HG02798 (cell line): ENCODE data around the gene MACROD2.
"Not testable (repeated sequence)": the region's sequence is repeated elsewhere in the genome, so short reads cannot be mapped to it uniquely, and the experiment has no call there.

Source experiments
- ATAC-seq: cut with Tn5 transposase; IDR thresholded peaks from one replicate; pipeline ENCODE4 v1.9.1; 2021; ENCODE audit warnings: mild to moderate bottlenecking; ENCODE audit not compliant: unreplicated experiment, poor library complexity

Gene MACROD2

GRCh38 chr20:15195378-15195777, 1200.1 kb downstream of the MACROD2 start:
- no peak for ATAC-seq

GRCh38 chr20:15196547-15197255, 1201.4 kb downstream of the MACROD2 start:
- no peak for ATAC-seq

GRCh38 chr20:15198017-15198416, 1202.7 kb downstream of the MACROD2 start:
- not testable (repeated sequence) for ATAC-seq

GRCh38 chr20:15199698-15200097, 1204.4 kb downstream of the MACROD2 start:
- ATAC-seq: peak; percentile 54

- ATAC-seq: peak; percentile 73
These were observed 1204.8 kb downstream of the MACROD2 start for GRCh38 chr20:15200147-15200565.

- no peak for ATAC-seq
These were observed 1206.3 kb downstream of the MACROD2 start for GRCh38 chr20:15201602-15202001.

GRCh38 chr20:15204234-15204633, 1208.9 kb downstream of the MACROD2 start:
- no peak for ATAC-seq

- ATAC-seq: no peak
These were observed 1209.7 kb downstream of the MACROD2 start for GRCh38 chr20:15205028-15205427.

GRCh38 chr20:15205719-15206118, 1210.4 kb downstream of the MACROD2 start:
- no peak for ATAC-seq

- ATAC-seq: no peak
These were observed 1214.2 kb downstream of the MACROD2 start for GRCh38 chr20:15209537-15209936.

- ATAC-seq: no peak
These were observed 1218.7 kb downstream of the MACROD2 start for GRCh38 chr20:15214051-15214450.

GRCh38 chr20:15220009-15220656, 1224.8 kb downstream of the MACROD2 start:
- no peak for ATAC-seq

GRCh38 chr20:15220778-15221565, 1225.7 kb downstream of the MACROD2 start:
- ATAC-seq: no peak

GRCh38 chr20:15222502-15223330, 1227.4 kb downstream of the MACROD2 start:
- ATAC-seq: no peak

- no peak for ATAC-seq
These were observed 1228.9 kb downstream of the MACROD2 start for GRCh38 chr20:15224199-15224598.

- no peak for ATAC-seq
These were observed 1231.8 kb downstream of the MACROD2 start for GRCh38 chr20:15227102-15227501.

- ATAC-seq: no peak
These were observed 1236.9 kb downstream of the MACROD2 start for GRCh38 chr20:15232243-15232642.

GRCh38 chr20:15235471-15236198, 1240.3 kb downstream of the MACROD2 start:
- no peak for ATAC-seq

GRCh38 chr20:15236812-15237211, 1241.5 kb downstream of the MACROD2 start:
- peak; percentile 80 for ATAC-seq
